ENCODE measurements around the gene NKX1-2.

Gene NKX1-2

DNA sequence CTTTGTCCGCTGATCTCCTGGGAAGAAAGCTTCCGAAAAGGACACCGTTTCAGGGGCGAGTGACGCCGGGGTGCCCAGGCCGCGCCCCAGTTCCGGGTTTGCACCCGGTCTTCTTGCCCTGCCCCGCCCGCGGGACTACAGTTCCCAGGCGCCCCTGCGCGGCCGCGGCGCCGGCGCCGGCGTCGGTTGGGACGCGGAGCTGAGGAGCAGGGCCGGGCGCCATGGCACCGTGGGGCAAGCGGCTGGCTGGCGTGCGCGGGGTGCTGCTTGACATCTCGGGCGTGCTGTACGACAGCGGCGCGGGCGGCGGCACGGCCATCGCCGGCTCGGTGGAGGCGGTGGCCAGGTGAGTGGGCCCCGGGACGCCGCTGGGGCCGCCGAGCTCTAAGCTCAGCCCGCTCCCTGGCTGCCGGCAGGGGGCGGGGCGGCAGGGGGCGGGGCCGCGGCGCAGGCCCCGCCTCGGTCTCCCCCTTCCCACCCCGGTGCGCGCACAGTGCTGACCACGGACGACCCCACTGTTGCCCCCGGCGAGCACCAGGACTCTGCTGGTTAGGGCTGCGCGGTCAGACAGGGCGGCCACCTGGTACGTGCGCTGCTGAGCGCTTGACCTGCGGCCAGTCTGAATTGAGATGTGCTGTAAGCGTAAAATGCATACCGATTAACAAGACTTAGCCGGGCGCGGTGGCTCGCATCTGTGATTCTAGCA lies 12.0 kb upstream of the NKX1-2 start, which contains the start of gene LHPP (continued):
- TF ChIP-seq, protein P1, sequence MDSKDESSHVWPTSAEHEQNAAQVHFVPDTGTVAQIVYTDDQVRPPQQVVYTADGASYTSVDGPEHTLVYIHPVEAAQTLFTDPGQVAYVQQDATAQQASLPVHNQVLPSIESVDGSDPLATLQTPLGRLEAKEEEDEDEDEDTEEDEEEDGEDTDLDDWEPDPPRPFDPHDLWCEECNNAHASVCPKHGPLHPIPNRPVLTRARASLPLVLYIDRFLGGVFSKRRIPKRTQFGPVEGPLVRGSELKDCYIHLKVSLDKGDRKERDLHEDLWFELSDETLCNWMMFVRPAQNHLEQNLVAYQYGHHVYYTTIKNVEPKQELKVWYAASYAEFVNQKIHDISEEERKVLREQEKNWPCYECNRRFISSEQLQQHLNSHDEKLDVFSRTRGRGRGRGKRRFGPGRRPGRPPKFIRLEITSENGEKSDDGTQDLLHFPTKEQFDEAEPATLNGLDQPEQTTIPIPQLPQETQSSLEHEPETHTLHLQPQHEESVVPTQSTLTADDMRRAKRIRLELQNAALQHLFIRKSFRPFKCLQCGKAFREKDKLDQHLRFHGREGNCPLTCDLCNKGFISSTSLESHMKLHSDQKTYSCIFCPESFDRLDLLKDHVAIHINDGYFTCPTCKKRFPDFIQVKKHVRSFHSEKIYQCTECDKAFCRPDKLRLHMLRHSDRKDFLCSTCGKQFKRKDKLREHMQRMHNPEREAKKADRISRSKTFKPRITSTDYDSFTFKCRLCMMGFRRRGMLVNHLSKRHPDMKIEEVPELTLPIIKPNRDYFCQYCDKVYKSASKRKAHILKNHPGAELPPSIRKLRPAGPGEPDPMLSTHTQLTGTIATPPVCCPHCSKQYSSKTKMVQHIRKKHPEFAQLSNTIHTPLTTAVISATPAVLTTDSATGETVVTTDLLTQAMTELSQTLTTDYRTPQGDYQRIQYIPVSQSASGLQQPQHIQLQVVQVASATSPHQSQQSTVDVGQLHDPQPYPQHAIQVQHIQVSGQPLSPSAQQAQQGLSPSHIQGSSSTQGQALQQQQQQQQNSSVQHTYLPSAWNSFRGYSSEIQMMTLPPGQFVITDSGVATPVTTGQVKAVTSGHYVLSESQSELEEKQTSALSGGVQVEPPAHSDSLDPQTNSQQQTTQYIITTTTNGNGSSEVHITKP (tag by site-specific recombination; IDR thresholded peaks at IDR 0.05): peak; percentile 88; the same call in 1 of the 2 replicates
- TF ChIP-seq ZNF692 (tag by site-specific recombination; IDR thresholded peaks at IDR 0.05) (peak; percentile 70; the same call in 1 of the 2 replicates), SP3 (tag by site-specific recombination; IDR thresholded peaks at IDR 0.05) (peak; percentile 28; the same call in 1 of the 2 replicates), PATZ1 (tag by site-specific recombination; IDR thresholded peaks at IDR 0.05) (0 out of 2 replicates have a peak, but pooled peaks have one; percentile 10), ZBTB26 (tag by site-specific recombination; optimal IDR thresholded peaks at IDR 0.05) (peak; percentile 61), ZNF2 (tag by site-specific recombination; IDR thresholded peaks at IDR 0.05) (no peak), ZIC2 (tag by site-specific recombination; IDR thresholded peaks at IDR 0.05) (peak; percentile 48; the same call in 1 of the 2 replicates), ZNF561 (tag by site-specific recombination; IDR thresholded peaks at IDR 0.05; ENCODE audit: borderline replicate concordance) (peak; percentile 70; the same call in 1 of the 2 replicates), ZNF335 (tag by site-specific recombination; conservative IDR thresholded peaks at IDR 0.05) (peak; percentile 92; the same call in 1 of the 2 replicates)

DNA sequence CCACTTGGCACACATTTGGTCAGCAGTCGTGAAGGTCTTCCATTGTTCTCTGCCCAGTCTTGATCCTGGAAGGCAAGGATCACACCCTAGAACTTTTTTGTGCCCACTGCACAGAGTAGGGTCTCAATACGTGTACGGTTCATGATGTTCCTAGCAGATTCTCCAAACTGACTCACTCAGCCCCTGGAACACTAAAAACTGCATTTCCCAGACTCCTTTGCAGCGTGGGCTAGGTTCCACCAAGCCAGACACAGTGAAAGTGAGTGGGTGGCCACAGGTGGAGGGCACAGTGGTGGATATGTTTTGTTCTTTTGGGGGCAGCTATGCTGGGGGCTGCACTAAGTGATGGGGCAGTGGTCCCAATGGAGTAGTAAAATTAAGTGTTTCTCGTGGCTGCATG lies 10.3 kb upstream of the NKX1-2 start:
- no peak for TF ChIP-seq HOXC10 (CRISPR knock-in tag; IDR thresholded peaks at IDR 0.05)
- TF ChIP-seq ZNF423 (tag by site-specific recombination; IDR thresholded peaks at IDR 0.05): no peak
- TF ChIP-seq KLF1 (tag by site-specific recombination; IDR thresholded peaks at IDR 0.05): no peak
- TF ChIP-seq, protein P2, sequence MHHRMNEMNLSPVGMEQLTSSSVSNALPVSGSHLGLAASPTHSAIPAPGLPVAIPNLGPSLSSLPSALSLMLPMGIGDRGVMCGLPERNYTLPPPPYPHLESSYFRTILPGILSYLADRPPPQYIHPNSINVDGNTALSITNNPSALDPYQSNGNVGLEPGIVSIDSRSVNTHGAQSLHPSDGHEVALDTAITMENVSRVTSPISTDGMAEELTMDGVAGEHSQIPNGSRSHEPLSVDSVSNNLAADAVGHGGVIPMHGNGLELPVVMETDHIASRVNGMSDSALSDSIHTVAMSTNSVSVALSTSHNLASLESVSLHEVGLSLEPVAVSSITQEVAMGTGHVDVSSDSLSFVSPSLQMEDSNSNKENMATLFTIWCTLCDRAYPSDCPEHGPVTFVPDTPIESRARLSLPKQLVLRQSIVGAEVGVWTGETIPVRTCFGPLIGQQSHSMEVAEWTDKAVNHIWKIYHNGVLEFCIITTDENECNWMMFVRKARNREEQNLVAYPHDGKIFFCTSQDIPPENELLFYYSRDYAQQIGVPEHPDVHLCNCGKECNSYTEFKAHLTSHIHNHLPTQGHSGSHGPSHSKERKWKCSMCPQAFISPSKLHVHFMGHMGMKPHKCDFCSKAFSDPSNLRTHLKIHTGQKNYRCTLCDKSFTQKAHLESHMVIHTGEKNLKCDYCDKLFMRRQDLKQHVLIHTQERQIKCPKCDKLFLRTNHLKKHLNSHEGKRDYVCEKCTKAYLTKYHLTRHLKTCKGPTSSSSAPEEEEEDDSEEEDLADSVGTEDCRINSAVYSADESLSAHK (tag by site-specific recombination; IDR thresholded peaks at IDR 0.05): no peak
- no peak for TF ChIP-seq ZNF24 (tag by site-specific recombination; IDR thresholded peaks at IDR 0.05)
- TF ChIP-seq, protein P3, sequence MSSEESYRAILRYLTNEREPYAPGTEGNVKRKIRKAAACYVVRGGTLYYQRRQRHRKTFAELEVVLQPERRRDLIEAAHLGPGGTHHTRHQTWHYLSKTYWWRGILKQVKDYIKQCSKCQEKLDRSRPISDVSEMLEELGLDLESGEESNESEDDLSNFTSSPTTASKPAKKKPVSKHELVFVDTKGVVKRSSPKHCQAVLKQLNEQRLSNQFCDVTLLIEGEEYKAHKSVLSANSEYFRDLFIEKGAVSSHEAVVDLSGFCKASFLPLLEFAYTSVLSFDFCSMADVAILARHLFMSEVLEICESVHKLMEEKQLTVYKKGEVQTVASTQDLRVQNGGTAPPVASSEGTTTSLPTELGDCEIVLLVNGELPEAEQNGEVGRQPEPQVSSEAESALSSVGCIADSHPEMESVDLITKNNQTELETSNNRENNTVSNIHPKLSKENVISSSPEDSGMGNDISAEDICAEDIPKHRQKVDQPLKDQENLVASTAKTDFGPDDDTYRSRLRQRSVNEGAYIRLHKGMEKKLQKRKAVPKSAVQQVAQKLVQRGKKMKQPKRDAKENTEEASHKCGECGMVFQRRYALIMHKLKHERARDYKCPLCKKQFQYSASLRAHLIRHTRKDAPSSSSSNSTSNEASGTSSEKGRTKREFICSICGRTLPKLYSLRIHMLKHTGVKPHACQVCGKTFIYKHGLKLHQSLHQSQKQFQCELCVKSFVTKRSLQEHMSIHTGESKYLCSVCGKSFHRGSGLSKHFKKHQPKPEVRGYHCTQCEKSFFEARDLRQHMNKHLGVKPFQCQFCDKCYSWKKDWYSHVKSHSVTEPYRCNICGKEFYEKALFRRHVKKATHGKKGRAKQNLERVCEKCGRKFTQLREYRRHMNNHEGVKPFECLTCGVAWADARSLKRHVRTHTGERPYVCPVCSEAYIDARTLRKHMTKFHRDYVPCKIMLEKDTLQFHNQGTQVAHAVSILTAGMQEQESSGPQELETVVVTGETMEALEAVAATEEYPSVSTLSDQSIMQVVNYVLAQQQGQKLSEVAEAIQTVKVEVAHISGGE (tag by site-specific recombination; conservative IDR thresholded peaks at IDR 0.05; ENCODE audit: low read depth): no peak
- no peak for TF ChIP-seq ZNF16 (tag by site-specific recombination; IDR thresholded peaks at IDR 0.05; ENCODE audit: low read depth)
- 0 out of 2 replicates have a peak, but pooled peaks have one; percentile 21 for TF ChIP-seq ZFHX2 (tag by site-specific recombination; conservative IDR thresholded peaks at IDR 0.05)
- Histone ChIP-seq H3K27ac (ENCODE audit: extremely low read depth, low read depth, low read length) (no peak overlapping the region), H3K4me3 (ENCODE audit: low read depth, low read length) (no peak overlapping the region), H3K36me3 (ENCODE audit: control insufficient read depth in 2 of 2, insufficient read depth in 1 of 2, low read length in 2 of 2) (no peaks in the 10 kb centered on the region; a peak in 1 of 3 replicates), H3K4me1 (ENCODE audit: control insufficient read depth, insufficient read depth, low read length) (no peaks in the 10 kb centered on the region), H3K9me3 (ENCODE audit: control insufficient read depth, insufficient read depth, low read depth, low read length) (no peaks in the 10 kb centered on the region)
- ChIA-PET CTCF (no interaction called here), POLR2A (interaction anchor here (1.1 to 2.1 kb wide), 2 partner anchors 10 to 41 kb away, joined by 3 to 6 read pairs; partner anchors contain the start of genes NKX1-2 and OAT)
